Stimulated activated CD4-positive, alpha-beta T cell treated with anti-CD3 and anti-CD28 coated beads, Interleukin-4, amount 100 ng/mL, for 1 hour (primary cell): ENCODE data around the gene SPATA6.

Experiments
- DNase-seq: peaks from one replicate; pipeline ENCODE4 v3.0.0-alpha.2; 2020

Gene SPATA6

DNA sequence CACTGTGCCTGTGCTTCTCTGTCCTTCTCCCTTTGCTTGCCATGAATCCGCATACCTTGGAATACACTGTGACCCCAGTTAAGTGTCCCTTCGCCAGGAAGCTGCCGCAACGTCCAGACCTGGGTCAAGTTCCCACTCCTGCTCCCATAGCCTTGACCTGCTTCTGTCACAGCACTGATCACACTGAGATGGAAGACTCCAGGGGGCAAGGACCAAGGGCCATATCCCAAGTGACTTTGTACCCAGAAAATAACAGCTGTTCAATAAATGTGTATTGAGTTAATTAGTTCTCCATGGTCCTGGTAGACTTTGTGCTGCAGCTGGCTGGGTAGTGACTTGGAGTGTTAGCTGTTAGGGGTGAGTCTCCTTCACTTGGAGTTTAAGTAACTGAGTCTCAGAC lies 223.6 kb downstream of the SPATA6 start:
- DNase-seq: no peak

DNA sequence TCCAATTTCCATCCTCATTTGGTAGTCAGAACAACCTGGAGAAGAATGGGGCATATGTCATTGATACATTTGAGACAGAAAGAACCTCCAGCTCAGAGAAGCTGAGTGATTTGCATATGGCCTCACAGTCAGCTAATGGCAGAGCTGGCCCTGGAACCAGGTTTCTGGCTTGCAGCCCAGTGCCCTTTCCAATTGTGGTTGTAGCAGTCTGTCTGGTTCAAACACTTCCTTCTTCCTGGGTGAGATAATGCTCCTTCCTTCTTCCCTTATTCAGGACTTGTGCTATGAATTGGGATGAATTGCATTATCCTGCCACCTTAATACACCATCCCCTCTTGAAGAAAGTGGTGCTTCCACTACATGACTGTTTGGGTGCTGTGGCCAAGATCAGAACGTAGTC lies 225.3 kb downstream of the SPATA6 start:
- no peak for DNase-seq
